ENCODE results near the gene MAPK8. TPM values are rescaled to one million over a fixed set of nuclear protein-coding genes. Genes with fewer than 3 reads are reported as not detected.

MAPK8 gene
- total RNA-seq, 1 donor from 2014 or later, result 46.9 TPM

GRCh38 chr10:48472501-48473069 lies 166.1 kb downstream of the MAPK8 start:
- no peak for DNase-seq (ENCODE audit: low read depth, low spot score)

- no peak for DNase-seq (ENCODE audit: low read depth, low spot score)
Measured at GRCh38 chr10:48473704-48474103, 167.2 kb downstream of the MAPK8 start.

GRCh38 chr10:48474765-48475365 lies 168.4 kb downstream of the MAPK8 start:
- DNase-seq (ENCODE audit: low read depth, low spot score), result no peak

GRCh38 chr10:48475943-48476278 lies 169.4 kb downstream of the MAPK8 start:
- DNase-seq (ENCODE audit: low read depth, low spot score), result no peak

- DNase-seq (ENCODE audit: low read depth, low spot score), result no peak
Measured at GRCh38 chr10:48476279-48476982, 170.0 kb downstream of the MAPK8 start.

- DNase-seq (ENCODE audit: low read depth, low spot score), result no peak
Measured at GRCh38 chr10:48477141-48477540, 170.7 kb downstream of the MAPK8 start.

- DNase-seq (ENCODE audit: low read depth, low spot score), result no peak
Measured at GRCh38 chr10:48477616-48478015, 171.1 kb downstream of the MAPK8 start.

GRCh38 chr10:48478469-48478868 lies 172.0 kb downstream of the MAPK8 start:
- no peak for DNase-seq (ENCODE audit: low read depth, low spot score)

GRCh38 chr10:48478980-48479811 lies 172.7 kb downstream of the MAPK8 start:
- DNase-seq (ENCODE audit: low read depth, low spot score), result no peak

- DNase-seq (ENCODE audit: low read depth, low spot score), result no peak
Measured at GRCh38 chr10:48480397-48481374, 174.2 kb downstream of the MAPK8 start.

GRCh38 chr10:48481385-48481784 lies 174.9 kb downstream of the MAPK8 start:
- no peak for DNase-seq (ENCODE audit: low read depth, low spot score)

GRCh38 chr10:48482207-48482606 lies 175.7 kb downstream of the MAPK8 start:
- DNase-seq (ENCODE audit: low read depth, low spot score), result no peak

GRCh38 chr10:48484911-48485310 lies 178.4 kb downstream of the MAPK8 start:
- DNase-seq (ENCODE audit: low read depth, low spot score), result no peak

- DNase-seq (ENCODE audit: low read depth, low spot score), result no peak
Measured at GRCh38 chr10:48485711-48486110, 179.2 kb downstream of the MAPK8 start.

GRCh38 chr10:48487244-48487643 lies 180.8 kb downstream of the MAPK8 start:
- no peak for DNase-seq (ENCODE audit: low read depth, low spot score)

Other genes with a start within 250 kb of the MAPK8 start
- not detected in 2 replicates for gene FRMPD2, start 32.0 kb upstream of the MAPK8 start, total RNA-seq

Data from pulmonary artery endothelial cell (primary cell).